Epithelial cell of esophagus (primary cell): Measurements from ENCODE around the gene SMARCC2.
A peak's percentile ranks its signal among the peaks of the same experiment; 100 is the strongest.

Experiments
- DNase-seq: peaks from one replicate; pipeline ENCODE4 v3.0.0; 2010; ENCODE audit warnings: low read depth
- H3K4me3 ChIP-seq: 2 replicates; pipeline ENCODE4 v1.5.1; 2011; ENCODE audit warnings: mild to moderate bottlenecking, low read length, control low read depth
- TF ChIP-seq, protein P1 (sequence below): IDR thresholded peaks from 2 replicates; pipeline ENCODE4 v1.5.1; 2011; ENCODE audit warnings: low read depth, mild to moderate bottlenecking, low read length, control low read depth, inconsistent platforms; ENCODE audit not compliant: insufficient read depth; ENCODE audit errors: missing control alignments

Gene SMARCC2

DNA sequence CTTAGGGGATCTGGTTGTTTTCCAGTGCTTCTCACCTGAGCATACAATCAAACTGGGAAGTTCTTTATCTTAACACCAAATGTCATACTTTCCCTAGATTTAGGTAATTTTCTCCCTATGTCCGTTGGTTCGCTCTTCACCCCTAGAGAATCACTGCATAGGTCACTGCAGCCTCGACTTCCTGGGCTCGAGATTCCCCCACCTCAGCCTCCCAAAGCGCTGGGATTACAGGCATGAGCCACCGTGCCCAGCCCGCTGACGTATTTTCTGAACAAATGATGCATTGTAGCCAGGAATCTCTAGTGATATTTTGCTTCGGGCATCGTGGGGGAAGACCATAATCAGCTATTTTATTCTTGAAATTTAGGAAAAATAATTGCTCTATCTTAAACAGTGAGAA is 74.0 kb downstream of the SMARCC2 start:
- H3K4me3 ChIP-seq, result peak overlapping the region; percentile 92
- TF ChIP-seq, protein P1, sequence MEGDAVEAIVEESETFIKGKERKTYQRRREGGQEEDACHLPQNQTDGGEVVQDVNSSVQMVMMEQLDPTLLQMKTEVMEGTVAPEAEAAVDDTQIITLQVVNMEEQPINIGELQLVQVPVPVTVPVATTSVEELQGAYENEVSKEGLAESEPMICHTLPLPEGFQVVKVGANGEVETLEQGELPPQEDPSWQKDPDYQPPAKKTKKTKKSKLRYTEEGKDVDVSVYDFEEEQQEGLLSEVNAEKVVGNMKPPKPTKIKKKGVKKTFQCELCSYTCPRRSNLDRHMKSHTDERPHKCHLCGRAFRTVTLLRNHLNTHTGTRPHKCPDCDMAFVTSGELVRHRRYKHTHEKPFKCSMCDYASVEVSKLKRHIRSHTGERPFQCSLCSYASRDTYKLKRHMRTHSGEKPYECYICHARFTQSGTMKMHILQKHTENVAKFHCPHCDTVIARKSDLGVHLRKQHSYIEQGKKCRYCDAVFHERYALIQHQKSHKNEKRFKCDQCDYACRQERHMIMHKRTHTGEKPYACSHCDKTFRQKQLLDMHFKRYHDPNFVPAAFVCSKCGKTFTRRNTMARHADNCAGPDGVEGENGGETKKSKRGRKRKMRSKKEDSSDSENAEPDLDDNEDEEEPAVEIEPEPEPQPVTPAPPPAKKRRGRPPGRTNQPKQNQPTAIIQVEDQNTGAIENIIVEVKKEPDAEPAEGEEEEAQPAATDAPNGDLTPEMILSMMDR, result no peak
- peak; percentile 47 for DNase-seq

DNA sequence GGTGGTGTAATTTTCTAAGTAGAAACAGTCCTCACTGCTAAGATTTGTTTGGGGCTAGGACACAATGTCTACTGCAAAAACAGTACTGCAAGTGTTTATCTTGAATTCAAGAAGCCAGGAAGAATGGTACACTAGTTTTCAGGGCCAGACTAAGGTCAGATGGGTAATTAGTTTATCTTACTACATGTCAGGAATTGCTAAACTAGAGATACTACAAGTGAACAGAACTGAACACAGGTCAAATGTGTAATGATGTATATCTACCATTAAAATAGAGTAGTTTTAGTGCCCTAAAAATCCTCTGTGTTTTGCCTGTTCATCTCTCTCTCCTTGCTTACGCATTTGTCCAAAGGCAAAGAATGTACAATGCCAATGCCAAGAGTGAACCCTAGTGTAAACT is 75.2 kb downstream of the SMARCC2 start:
- H3K4me3 ChIP-seq, result no peak overlapping the region
- TF ChIP-seq, protein P1, result no peak
- no peak for DNase-seq
